Type B pancreatic cell (in vitro differentiated cells): ENCODE data around the gene KCNC3. TPM values are rescaled to one million over a fixed set of nuclear protein-coding genes. Genes with fewer than 3 reads are reported as not detected.
A peak's percentile ranks its signal among the peaks of the same experiment; 100 is the strongest.

Experiments used
- DNase-seq: peaks from one replicate; pipeline ENCODE4 v3.0.0; 2021; ENCODE audit warnings: mixed read lengths; ENCODE audit not compliant: unreplicated experiment; ENCODE audit errors: extremely low spot score
- H3K27ac Mint-ChIP-seq: 2 replicates; pipeline ENCODE4 v1.8.0; 2021; ENCODE audit warnings: mild to moderate bottlenecking, mixed read lengths
- H3K27me3 Mint-ChIP-seq: 2 replicates; pipeline ENCODE4 v1.8.0; 2021; ENCODE audit warnings: mixed read lengths
- H3K36me3 Mint-ChIP-seq: 2 replicates; pipeline ENCODE4 v1.8.0; 2021; ENCODE audit warnings: mixed read lengths
- H3K4me1 Mint-ChIP-seq: one replicate; pipeline ENCODE4 v1.8.0; 2021; ENCODE audit warnings: mixed read lengths; ENCODE audit not compliant: unreplicated experiment
- H3K4me3 Mint-ChIP-seq: 2 replicates; pipeline ENCODE4 v1.8.0; 2021; ENCODE audit warnings: mild to moderate bottlenecking, mixed read lengths
- H3K9me3 Mint-ChIP-seq: 2 replicates; pipeline ENCODE4 v1.8.0; 2021; ENCODE audit warnings: mixed read lengths
- long read RNA-seq: library from polyadenylated mRNA; unstranded; transcript quantifications from one replicate; pipeline ENCODE4 v2.0.0, GENCODE V29; 2020
- total RNA-seq: library from RNA; stranded (reverse); gene quantifications from 2 replicates; pipeline ENCODE4 v1.2.1, GENCODE V29; 2021; ENCODE audit warnings: low replicate concordance
- TF ChIP-seq, protein P1 (sequence below): fragments of 200-600 bp; sonication (generic); conservative IDR thresholded peaks from 2 replicates; pipeline ENCODE4 v1.5.0; 2021; ENCODE audit warnings: antibody characterized with exemption, mild to moderate bottlenecking

KCNC3 gene
- total RNA-seq, result 9.5 and 11.2 TPM in 2 replicates
- long read RNA-seq, result 0 reads

DNA sequence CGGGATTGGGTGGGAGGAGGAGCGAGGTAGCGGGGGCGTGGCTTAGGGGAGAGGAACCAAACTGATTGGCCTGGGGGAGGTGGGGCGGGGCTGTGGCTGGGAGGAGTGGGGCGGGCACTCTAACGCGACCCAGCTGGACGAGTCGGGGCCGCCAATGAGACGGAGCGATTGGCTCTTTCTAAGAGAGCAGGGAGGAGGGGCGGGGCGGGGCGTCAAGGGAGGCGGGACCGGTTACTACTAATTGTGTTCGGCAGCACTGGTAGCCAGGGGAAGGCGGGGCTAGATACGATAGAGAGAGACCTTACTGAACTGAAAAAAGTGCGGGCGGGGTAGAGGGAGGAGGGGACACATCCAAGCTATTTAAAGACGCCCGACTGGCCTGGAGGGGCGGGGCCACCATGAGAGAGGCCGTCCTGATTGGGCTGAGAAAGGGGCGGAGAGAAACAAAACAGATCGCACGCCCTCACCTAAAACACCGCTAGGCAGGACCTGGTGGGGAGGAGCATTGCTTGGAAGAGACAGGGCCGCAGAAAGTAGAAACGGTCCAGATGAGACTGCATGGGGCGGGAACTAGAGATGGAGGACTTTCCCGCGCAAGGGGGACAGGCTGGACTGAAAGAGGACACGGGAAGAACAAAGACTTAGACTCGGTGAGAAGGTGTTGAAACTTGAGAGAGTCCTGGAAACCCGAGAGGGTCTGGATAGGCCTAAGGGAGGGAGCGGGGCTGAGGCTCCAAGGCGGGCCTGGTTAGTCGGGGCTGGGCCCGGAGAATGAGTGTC is at the start of gene KCNC3:
Gene KCNC3 (minus strand): TSS at position 232 of the 780 bp plus-strand sequence. CDS start 295 bp downstream, outside the sequence.
- H3K9me3 Mint-ChIP-seq, result no peaks in the 10 kb centered on the region
- H3K4me3 Mint-ChIP-seq, result peak within 1 kb of the TSS; percentile 92
- peak; percentile 99 for DNase-seq
- TF ChIP-seq, protein P1, sequence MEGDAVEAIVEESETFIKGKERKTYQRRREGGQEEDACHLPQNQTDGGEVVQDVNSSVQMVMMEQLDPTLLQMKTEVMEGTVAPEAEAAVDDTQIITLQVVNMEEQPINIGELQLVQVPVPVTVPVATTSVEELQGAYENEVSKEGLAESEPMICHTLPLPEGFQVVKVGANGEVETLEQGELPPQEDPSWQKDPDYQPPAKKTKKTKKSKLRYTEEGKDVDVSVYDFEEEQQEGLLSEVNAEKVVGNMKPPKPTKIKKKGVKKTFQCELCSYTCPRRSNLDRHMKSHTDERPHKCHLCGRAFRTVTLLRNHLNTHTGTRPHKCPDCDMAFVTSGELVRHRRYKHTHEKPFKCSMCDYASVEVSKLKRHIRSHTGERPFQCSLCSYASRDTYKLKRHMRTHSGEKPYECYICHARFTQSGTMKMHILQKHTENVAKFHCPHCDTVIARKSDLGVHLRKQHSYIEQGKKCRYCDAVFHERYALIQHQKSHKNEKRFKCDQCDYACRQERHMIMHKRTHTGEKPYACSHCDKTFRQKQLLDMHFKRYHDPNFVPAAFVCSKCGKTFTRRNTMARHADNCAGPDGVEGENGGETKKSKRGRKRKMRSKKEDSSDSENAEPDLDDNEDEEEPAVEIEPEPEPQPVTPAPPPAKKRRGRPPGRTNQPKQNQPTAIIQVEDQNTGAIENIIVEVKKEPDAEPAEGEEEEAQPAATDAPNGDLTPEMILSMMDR, result peak; percentile 22
- peaks cover 31% of the 10 kb centered on the region for H3K4me1 Mint-ChIP-seq
- peak within 1 kb of the TSS; percentile 97 for H3K27ac Mint-ChIP-seq
- H3K27me3 Mint-ChIP-seq, result peaks cover 46% of the 10 kb centered on the region
- H3K36me3 Mint-ChIP-seq, result no peaks in the 10 kb centered on the region

DNA sequence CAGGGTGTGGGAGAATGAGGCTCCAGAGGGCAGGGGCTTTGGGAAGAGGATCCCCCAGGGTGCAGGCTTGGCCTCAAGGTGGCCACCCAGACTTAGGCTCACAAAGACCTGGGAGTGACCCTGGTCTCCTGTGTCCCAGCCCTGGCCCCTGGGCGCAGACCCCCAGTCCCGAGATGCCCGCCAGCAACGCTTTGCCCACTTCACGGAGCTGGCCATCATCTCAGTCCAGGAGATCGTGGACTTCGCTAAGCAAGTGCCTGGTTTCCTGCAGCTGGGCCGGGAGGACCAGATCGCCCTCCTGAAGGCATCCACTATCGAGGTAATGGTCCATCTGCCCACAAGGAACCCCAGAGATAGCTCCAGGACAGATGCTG is 49.7 kb upstream of the KCNC3 start:
- no peaks in the 10 kb centered on the region for H3K27me3 Mint-ChIP-seq
- H3K4me1 Mint-ChIP-seq, result peaks cover 12% of the 10 kb centered on the region
- TF ChIP-seq, protein P1, result no peak
- DNase-seq, result no peak
- no peak overlapping the region for H3K27ac Mint-ChIP-seq
- peak overlapping the region; percentile 1 for H3K4me3 Mint-ChIP-seq
- peaks cover 5% of the 10 kb centered on the region for H3K36me3 Mint-ChIP-seq
- no peaks in the 10 kb centered on the region for H3K9me3 Mint-ChIP-seq

- TF ChIP-seq, protein P1, result no peak
- Mint-ChIP-seq H3K36me3 (peaks cover 5% of the 10 kb centered on the region), H3K9me3 (no peaks in the 10 kb centered on the region), H3K4me3 (peak overlapping the region; percentile 44), H3K27ac (no peak overlapping the region), H3K4me1 (peaks cover 7% of the 10 kb centered on the region), H3K27me3 (no peaks in the 10 kb centered on the region)
- no peak for DNase-seq
Observed at GRCh38 chr19:50378169-50378862, 49.1 kb upstream of the KCNC3 start.

- Mint-ChIP-seq H3K27me3 (no peaks in the 10 kb centered on the region), H3K9me3 (no peaks in the 10 kb centered on the region), H3K4me1 (peaks cover 5% of the 10 kb centered on the region), H3K4me3 (peak overlapping the region; percentile 77), H3K36me3 (peaks cover 5% of the 10 kb centered on the region), H3K27ac (peak overlapping the region; percentile 10)
- DNase-seq, result no peak
- TF ChIP-seq, protein P1, result no peak
Observed at GRCh38 chr19:50377517-50377916, 48.3 kb upstream of the KCNC3 start.

DNA sequence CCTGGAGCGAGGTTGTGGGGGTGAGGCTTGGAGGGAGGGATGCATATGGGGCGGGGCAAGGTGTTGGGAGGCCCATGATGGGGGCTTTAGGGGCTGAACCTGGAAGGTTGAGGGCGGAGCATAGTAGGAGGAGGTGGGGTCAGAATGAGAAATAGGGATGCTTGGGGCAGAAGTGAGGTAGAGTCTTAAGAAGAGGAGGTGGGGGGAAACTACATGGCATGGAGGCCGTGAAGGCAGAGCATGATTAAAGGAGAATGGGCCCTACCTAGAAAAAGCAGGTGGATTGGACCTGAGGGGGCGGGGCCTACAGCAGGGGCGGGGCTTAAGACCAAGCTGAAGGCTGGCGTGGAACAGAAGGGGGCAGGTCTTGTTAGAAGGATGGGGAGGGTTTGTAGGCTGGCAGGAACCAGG is 47.9 kb upstream of the KCNC3 start:
- Mint-ChIP-seq H3K36me3 (peaks cover 5% of the 10 kb centered on the region), H3K27ac (peak overlapping the region; percentile 100), H3K27me3 (no peaks in the 10 kb centered on the region), H3K4me1 (peaks cover 5% of the 10 kb centered on the region), H3K9me3 (no peaks in the 10 kb centered on the region), H3K4me3 (peak overlapping the region; percentile 77)
- TF ChIP-seq, protein P1, result no peak
- DNase-seq, result no peak
